ENCODE measurements around the gene TPCN1.

The TPCN1 gene

DNA sequence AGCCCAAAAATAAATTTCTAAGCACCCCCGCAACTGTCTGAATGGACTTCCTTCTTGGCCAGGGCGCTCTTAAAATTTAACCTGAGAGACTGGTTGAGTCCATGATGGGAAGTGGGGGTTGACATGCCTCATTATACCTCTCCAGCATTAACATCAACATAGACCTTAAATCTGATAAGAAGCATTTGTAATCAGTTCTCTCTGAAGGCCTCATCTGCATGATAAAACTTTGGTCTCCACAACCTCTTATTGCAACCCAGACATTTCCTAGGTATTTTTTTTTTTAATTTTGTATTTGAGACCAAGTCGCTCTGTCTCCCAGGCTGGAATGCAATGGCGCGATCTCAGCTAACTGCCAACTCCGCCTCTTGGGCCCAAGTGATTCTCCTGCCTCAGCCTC lies 124.1 kb downstream of the TPCN1 start:
- DNase-seq, result no peak

DNA sequence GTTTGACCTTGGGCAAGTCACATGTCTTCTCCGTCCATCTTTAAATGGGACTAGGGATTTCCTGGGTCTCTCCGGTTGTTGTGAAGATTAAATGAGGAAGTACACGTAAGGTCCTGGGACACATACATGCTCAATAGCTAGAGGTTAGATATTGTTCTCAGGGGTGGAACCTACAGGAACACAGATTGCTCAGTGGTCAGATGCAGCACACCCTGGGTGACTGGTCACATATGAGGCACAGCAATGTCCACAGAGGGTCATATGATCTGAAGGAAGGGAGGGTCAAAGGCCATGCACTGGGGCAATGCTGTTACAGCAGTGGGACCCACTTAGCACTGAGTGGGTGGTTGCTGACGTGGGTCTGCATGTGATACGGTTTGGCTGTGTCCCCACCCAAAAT lies 125.1 kb downstream of the TPCN1 start:
- DNase-seq, result peak; percentile 56 to 87 (median 65)

GRCh38 chr12:113347107-113347506 lies 125.8 kb downstream of the TPCN1 start:
- DNase-seq, result no peak

GRCh38 chr12:113347892-113348291 lies 126.6 kb downstream of the TPCN1 start:
- peak in 1 of 4 experiments; percentile 34 for DNase-seq

All from suppressor macrophage (primary cell).